Activated CD4-positive, alpha-beta T cell treated with anti-CD3 and anti-CD28 coated beads, Interleukin-2, amount 10 ng/mL, durations not matched to agents 24 days and 14 days (primary cell): ENCODE results near the gene GPD1L. TPM values are rescaled to one million over a fixed set of nuclear protein-coding genes. Genes with fewer than 3 reads are reported as not detected.
"Not testable (repeated sequence)": the region's sequence is repeated elsewhere in the genome, so short reads cannot be mapped to it uniquely, and the experiment has no call there.

Experiments used
- DNase-seq: peaks from one replicate; pipeline ENCODE4 v3.0.0; 2022
- H3K27ac Mint-ChIP-seq: one replicate; pipeline ENCODE4 v1.8.0; 2022; ENCODE audit warnings: mild to moderate bottlenecking, mixed read lengths
- H3K27me3 Mint-ChIP-seq: one replicate; pipeline ENCODE4 v1.8.0; 2022; ENCODE audit warnings: mixed read lengths
- H3K36me3 Mint-ChIP-seq: one replicate; pipeline ENCODE4 v1.8.0; 2022; ENCODE audit warnings: low read depth, mild to moderate bottlenecking, mixed read lengths
- H3K4me1 Mint-ChIP-seq: one replicate; pipeline ENCODE4 v1.8.0; 2021; ENCODE audit warnings: mixed read lengths
- H3K4me3 Mint-ChIP-seq: one replicate; pipeline ENCODE4 v1.8.0; 2022; ENCODE audit warnings: mild to moderate bottlenecking, moderate library complexity, mixed read lengths
- H3K9me3 Mint-ChIP-seq: one replicate; pipeline ENCODE4 v1.8.0; 2021; ENCODE audit warnings: mixed read lengths
- intact Hi-C: fragments of 100-400 bp; cut with micrococcal nuclease; formaldehyde crosslinking; loops from one replicate; pipeline ENCODE4 v1.15.1; 2023
- total RNA-seq: library from RNA; stranded (reverse); gene quantifications from 2 replicates; pipeline ENCODE4 v1.2.3, GENCODE V29; 2022

Gene GPD1L
- 19.0 and 20.0 TPM in 2 replicates for total RNA-seq

DNA sequence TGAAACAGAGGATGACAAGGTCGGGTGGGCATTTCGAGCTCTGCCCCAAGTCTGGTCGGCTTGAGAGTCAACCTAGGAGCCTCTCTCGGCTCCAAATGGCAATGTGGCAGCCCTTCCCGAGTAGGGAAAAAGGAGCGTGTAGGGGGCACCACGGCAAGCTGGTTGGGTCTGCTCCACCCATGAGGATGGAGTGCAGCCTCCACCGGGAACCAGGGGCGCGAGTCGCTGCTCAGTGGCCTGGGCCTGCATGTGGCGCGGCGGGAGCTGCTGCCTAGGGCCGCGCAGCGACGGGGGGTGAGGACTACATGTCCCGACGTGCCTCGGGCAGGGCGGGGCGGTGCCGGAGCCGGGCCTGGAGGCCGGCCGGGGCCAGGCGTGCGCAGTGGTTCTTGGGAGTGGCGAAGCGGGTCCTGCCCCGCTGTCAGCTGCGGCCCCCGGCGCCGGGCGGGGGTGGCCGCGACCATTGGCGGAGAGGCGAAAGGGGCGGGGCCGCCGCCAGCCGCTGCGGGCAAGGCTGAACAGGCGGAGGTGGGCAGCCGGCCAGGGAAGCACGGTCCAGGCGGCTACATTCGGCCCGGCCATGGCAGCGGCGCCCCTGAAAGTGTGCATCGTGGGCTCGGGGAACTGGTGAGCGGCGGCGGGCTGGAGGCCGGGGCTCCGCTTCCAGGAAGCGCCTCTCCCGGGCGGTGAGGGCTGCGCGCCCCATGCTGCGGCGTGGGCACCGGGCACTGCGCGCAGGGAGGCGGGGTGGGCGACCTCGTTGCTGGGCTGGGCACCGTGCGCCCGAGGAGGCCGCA is at the start of gene GPD1L:
Gene GPD1L (plus strand): TSS at position 489 of the 797 bp plus-strand sequence. CDS start 92 bp downstream, at position 581.
- Mint-ChIP-seq H3K4me1 (peaks cover 31% of the 10 kb centered on the region), H3K4me3 (peak within 1 kb of the TSS; percentile 94), H3K9me3 (peaks cover 15% of the 10 kb centered on the region), H3K36me3 (peaks cover 10% of the 10 kb centered on the region), H3K27me3 (no peaks in the 10 kb centered on the region), H3K27ac (peak within 1 kb of the TSS; percentile 90)
- intact Hi-C loops: loop anchor here (1.0 to 10.0 kb wide), 6 partner anchors 8 to 1336 kb away; partner anchors contain the start of genes CMTM8, DYNC1LI1, OSBPL10 and UBP1
- peak; percentile 98 for DNase-seq

DNA sequence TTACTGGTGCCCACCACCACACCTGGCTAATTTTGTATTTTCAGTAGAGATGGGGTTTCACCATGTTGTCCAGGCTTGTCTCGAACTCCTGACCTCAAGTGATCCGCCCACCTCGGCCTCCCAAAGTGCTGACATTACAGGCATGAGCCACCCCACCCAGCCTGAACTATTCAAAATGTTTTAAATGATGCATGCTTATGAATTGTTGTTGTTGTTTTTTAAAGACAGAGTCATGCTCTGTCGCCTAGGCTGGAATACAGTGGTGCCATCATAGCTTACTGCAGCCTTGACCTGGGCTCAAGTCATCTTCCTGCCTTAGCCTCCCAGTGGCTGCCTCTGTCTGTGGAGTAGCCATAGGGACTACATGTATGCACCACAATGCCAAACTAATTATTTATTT is 48.0 kb upstream of the GPD1L start:
- intact Hi-C loops, DNase-seq, H3K4me3 Mint-ChIP-seq, H3K4me1 Mint-ChIP-seq, H3K27me3 Mint-ChIP-seq, H3K9me3 Mint-ChIP-seq, H3K36me3 Mint-ChIP-seq, H3K27ac Mint-ChIP-seq: not testable (repeated sequence)

GRCh38 chr3:32062950-32063582 is 43.4 kb upstream of the GPD1L start:
- Mint-ChIP-seq H3K36me3 (no peaks in the 10 kb centered on the region), H3K9me3 (no peaks in the 10 kb centered on the region), H3K27me3 (no peaks in the 10 kb centered on the region), H3K4me3 (no peak overlapping the region), H3K27ac (no peak overlapping the region), H3K4me1 (no peaks in the 10 kb centered on the region)
- DNase-seq: no peak
- intact Hi-C loops: no loop called here

GRCh38 chr3:32066686-32067085 is 39.7 kb upstream of the GPD1L start:
- peaks cover 4% of the 10 kb centered on the region for H3K27me3 Mint-ChIP-seq
- intact Hi-C loops: no loop called here
- H3K4me1 Mint-ChIP-seq: no peaks in the 10 kb centered on the region
- no peak for DNase-seq
- no peaks in the 10 kb centered on the region for H3K36me3 Mint-ChIP-seq
- H3K27ac Mint-ChIP-seq: no peak overlapping the region
- no peak overlapping the region for H3K4me3 Mint-ChIP-seq
- H3K9me3 Mint-ChIP-seq: peaks cover 5% of the 10 kb centered on the region

DNA sequence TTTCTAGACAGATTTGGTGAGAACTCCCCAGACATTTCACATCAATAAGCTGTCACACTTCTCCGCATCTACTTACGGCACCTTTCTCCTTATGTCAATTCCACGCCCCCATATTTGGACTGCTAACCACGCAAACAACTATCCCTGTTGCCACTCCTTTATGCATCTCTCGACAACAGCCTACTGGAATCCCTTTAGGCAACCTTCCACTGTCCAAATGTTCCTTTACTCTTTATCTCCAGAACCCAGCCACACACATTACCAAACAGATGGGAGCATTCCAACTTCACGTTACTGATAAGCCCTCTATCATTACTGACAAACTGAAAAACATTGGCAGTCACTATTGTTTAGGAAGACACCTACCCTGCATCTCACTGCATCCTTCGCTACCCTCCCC is 32.2 kb upstream of the GPD1L start:
- H3K27ac Mint-ChIP-seq, intact Hi-C loops, H3K36me3 Mint-ChIP-seq, DNase-seq, H3K27me3 Mint-ChIP-seq, H3K4me3 Mint-ChIP-seq, H3K4me1 Mint-ChIP-seq, H3K9me3 Mint-ChIP-seq: not testable (repeated sequence)

- Mint-ChIP-seq H3K27me3 (peaks cover 15% of the 10 kb centered on the region), H3K36me3 (no peaks in the 10 kb centered on the region)
These were observed 29.9 kb upstream of the GPD1L start for GRCh38 chr3:32076566-32076965.

DNA sequence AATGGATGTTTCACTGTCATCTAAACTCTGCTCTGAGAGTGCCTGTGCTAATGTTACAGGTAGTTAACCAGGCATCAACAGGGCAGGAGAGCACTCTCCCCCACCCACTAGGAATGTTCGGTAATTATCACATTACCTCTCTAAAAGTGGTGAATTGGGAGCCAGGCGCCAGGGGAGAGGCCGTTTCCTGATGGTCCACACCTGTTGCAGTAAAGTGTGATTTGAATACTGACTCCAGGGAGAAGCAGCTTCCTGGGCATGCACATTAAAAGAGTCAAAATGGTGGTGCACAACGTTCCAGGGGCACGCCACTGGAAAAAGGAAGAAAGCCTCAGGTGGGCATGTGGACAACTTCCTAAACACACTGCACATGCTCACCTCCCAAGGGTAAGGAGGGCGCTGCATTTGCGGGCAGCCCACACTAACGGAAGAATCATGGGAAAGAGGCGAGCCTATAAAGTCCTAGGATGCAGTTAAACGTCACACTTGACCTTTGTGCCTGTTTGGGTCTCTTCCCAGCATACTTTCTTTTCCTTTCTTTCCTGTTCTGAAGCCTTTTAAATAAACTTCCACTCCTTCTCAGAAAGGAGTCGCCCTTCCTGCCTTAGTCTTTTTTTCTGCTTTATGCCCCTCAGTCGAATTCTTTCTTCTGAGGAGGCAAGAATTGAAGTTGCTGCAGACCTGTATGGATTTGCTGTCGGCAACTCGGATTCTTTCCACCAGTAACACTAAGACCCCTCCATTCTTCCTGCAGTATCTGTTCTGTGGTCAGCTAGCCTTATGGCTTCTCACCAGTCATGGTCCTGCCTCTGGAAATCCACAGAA is 28.9 kb upstream of the GPD1L start:
- Mint-ChIP-seq H3K27me3 (peaks cover 19% of the 10 kb centered on the region), H3K4me1 (no peaks in the 10 kb centered on the region), H3K4me3 (no peak overlapping the region)

More at GRCh38 chr3:32076566-32076965, 29.9 kb upstream of the GPD1L start:
- DNase-seq: no peak
- Mint-ChIP-seq H3K9me3 (peaks cover 9% of the 10 kb centered on the region), H3K4me3 (no peak overlapping the region), H3K27ac (no peak overlapping the region), H3K4me1 (no peaks in the 10 kb centered on the region)
- intact Hi-C loops: no loop called here

DNA sequence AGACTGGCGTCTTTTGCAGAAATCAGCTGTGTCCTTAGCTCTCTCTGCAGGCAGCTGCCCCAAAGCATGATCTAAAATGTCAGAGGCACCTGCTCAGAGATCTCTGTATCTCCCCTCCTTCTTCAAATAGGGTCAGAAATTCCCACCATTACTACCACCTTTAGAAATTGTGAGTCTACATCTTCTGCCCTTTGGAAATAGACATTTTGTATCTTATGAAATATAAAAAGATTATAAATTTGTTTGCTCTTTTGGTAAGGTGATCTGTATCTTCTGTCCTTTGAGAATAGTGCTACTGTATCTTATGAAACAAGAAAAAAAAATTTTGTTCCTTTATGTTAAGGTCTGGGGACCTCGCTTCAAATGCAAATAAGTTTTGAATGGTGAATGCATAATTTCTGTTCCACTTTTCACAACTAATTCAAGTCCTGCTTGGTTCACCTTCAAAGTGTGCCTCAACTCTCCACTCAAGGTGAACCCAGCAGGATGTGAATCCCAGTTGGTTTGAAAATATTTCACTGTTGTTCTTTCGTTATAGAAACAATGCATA is 28.3 kb upstream of the GPD1L start:
- Mint-ChIP-seq H3K4me3 (no peak overlapping the region), H3K36me3 (no peaks in the 10 kb centered on the region)

More for the DNA sequence above, 28.9 kb upstream of the GPD1L start:
- no peak overlapping the region for H3K27ac Mint-ChIP-seq
- H3K9me3 Mint-ChIP-seq: peaks cover 9% of the 10 kb centered on the region
- H3K36me3 Mint-ChIP-seq: no peaks in the 10 kb centered on the region
- no peak for DNase-seq
- intact Hi-C loops: no loop called here

DNA sequence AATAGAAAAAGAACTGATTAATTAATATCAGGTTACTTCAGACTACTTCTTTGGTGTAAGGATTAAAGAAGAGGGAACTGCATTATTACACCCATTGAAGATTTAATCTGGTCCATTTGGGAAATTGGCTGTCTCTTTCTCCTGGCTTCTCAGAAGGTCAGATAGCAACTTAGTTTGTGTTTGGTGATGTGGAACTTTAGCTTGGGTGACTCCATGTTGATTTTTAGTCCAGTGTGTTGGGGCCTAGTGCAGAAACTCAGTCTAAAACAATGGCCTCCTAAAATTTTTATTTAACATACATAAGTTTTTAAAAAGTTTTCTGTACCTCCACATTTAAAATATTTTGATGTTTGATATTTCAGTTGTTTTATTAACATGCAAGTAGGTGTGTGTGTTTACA is 27.6 kb upstream of the GPD1L start:
- Mint-ChIP-seq H3K4me1 (no peaks in the 10 kb centered on the region), H3K36me3 (no peaks in the 10 kb centered on the region), H3K4me3 (no peak overlapping the region), H3K27ac (no peak overlapping the region), H3K27me3 (peaks cover 30% of the 10 kb centered on the region), H3K9me3 (peaks cover 13% of the 10 kb centered on the region)
- DNase-seq: no peak
- intact Hi-C loops: no loop called here

More for the DNA sequence above, 28.3 kb upstream of the GPD1L start:
- no peak for DNase-seq
- peaks cover 9% of the 10 kb centered on the region for H3K9me3 Mint-ChIP-seq
- intact Hi-C loops: no loop called here
- H3K27me3 Mint-ChIP-seq: peaks cover 25% of the 10 kb centered on the region
- no peaks in the 10 kb centered on the region for H3K4me1 Mint-ChIP-seq
- no peak overlapping the region for H3K27ac Mint-ChIP-seq

DNA sequence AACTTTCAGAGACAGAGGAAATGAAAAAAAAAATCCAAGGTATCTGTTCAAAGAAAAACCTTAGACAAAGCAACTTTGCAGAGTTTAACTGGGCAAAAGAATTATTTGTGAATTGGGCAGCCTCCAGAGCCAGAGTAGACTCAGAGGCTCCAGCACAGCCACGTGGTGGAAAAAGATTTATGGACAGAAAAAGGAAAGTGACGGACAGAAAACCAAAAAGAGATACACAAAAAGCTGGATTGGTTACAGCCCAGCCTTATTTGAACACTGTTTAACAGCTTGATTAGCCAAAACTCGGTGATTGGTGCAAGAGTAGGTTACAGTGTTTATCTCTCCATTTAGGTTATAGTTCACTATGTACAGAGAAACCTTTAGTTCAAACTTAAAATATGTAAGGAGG is 23.7 kb upstream of the GPD1L start:
- no peak for DNase-seq
- intact Hi-C loops: no loop called here
- H3K27me3 Mint-ChIP-seq: peaks cover 29% of the 10 kb centered on the region
- peaks cover 14% of the 10 kb centered on the region for H3K9me3 Mint-ChIP-seq
- H3K36me3 Mint-ChIP-seq: no peaks in the 10 kb centered on the region
- no peak overlapping the region for H3K27ac Mint-ChIP-seq
- no peak overlapping the region for H3K4me3 Mint-ChIP-seq
- H3K4me1 Mint-ChIP-seq: no peaks in the 10 kb centered on the region

DNA sequence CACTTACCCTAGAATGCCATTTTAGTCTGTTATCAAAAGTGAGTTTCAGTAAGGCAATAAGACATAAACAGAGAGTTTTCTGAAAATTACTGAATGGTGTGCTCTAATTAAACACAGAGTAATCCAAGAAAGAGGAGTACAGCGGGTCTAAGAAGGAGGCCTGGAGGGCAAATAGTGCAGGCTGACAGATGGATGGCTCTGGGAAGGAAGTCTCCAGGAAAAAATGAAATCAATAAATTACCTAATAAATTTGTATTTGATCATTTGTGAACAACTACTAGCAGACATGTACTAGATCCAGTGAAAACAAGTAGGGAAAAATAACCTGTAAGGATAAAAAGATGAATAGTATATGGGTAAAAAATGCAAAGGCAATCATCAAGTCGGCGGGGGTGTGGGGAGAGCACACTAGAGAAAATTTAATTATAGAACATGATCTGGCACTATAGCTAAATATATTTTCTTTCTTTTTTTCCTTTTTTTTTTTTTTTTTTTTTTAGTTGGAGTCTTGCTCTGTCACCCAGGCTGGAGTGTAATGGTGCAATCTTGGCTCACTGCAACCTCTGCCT is 22.6 kb upstream of the GPD1L start:
- no peaks in the 10 kb centered on the region for H3K36me3 Mint-ChIP-seq
- no peak overlapping the region for H3K4me3 Mint-ChIP-seq
- H3K27ac Mint-ChIP-seq: no peak overlapping the region
- H3K4me1 Mint-ChIP-seq: no peaks in the 10 kb centered on the region
- H3K9me3 Mint-ChIP-seq: peaks cover 14% of the 10 kb centered on the region
- peaks cover 37% of the 10 kb centered on the region for H3K27me3 Mint-ChIP-seq
- intact Hi-C loops: no loop called here
- no peak for DNase-seq

- Mint-ChIP-seq H3K27me3 (peaks cover 43% of the 10 kb centered on the region), H3K36me3 (no peaks in the 10 kb centered on the region), H3K4me3 (no peak overlapping the region), H3K27ac (no peak overlapping the region), H3K4me1 (no peaks in the 10 kb centered on the region), H3K9me3 (peaks cover 17% of the 10 kb centered on the region)
- intact Hi-C loops: no loop called here
- DNase-seq: no peak
These were observed 21.6 kb upstream of the GPD1L start for GRCh38 chr3:32084870-32085269.

- Mint-ChIP-seq H3K9me3 (peaks cover 8% of the 10 kb centered on the region), H3K36me3 (no peaks in the 10 kb centered on the region), H3K27me3 (peaks cover 39% of the 10 kb centered on the region), H3K4me1 (peaks cover 6% of the 10 kb centered on the region), H3K4me3 (no peak overlapping the region), H3K27ac (no peak overlapping the region)
- no peak for DNase-seq
- intact Hi-C loops: no loop called here
These were observed 20.0 kb upstream of the GPD1L start for GRCh38 chr3:32086464-32086863.
